H9 (cell line): Measurements from ENCODE around the gene ARSJ. TPM values are rescaled to one million over a fixed set of nuclear protein-coding genes. Genes with fewer than 3 reads are reported as not detected.

Experiments used
- DNase-seq: peaks from one replicate; pipeline ENCODE4 v3.0.0-alpha.2; 2017
- H2AFZ ChIP-seq: one replicate; pipeline ENCODE4 v1.6.1; 2013; ENCODE audit warnings: mild to moderate bottlenecking, low read length, control low read depth, moderate library complexity
- H2AK5ac ChIP-seq: 2 replicates; pipeline ENCODE4 v1.6.1; 2013; ENCODE audit warnings: low read length, control low read depth, mixed read lengths; ENCODE audit not compliant: insufficient read length
- H2BK120ac ChIP-seq: one replicate; pipeline ENCODE4 v1.6.1; 2013; ENCODE audit warnings: low read depth, mild to moderate bottlenecking, low read length, control low read depth, inconsistent platforms; ENCODE audit not compliant: poor library complexity, severe bottlenecking
- H2BK12ac ChIP-seq: 2 replicates; pipeline ENCODE4 v1.6.1; 2013; ENCODE audit warnings: low read length, control low read depth, mixed read lengths, low read depth; ENCODE audit not compliant: insufficient read length
- H2BK15ac ChIP-seq: 2 replicates; pipeline ENCODE4 v1.6.1; 2013; ENCODE audit warnings: low read depth, low read length, control low read depth
- H2BK20ac ChIP-seq: one replicate; pipeline ENCODE4 v1.6.1; 2013; ENCODE audit warnings: low read depth, mild to moderate bottlenecking, low read length, control low read depth, inconsistent platforms; ENCODE audit not compliant: poor library complexity, severe bottlenecking
- H2BK5ac ChIP-seq: 2 replicates; pipeline ENCODE4 v1.6.1; 2013; ENCODE audit warnings: low read length, control low read depth, mixed read lengths; ENCODE audit not compliant: insufficient read length
- H3K14ac ChIP-seq: 2 replicates; pipeline ENCODE4 v1.6.1; 2013; ENCODE audit warnings: low read length, control low read depth; ENCODE audit not compliant: insufficient read depth
- H3K18ac ChIP-seq: 2 replicates; pipeline ENCODE4 v1.6.1; 2013; ENCODE audit warnings: low read depth, mild to moderate bottlenecking, mixed read lengths, low read length, control low read depth; ENCODE audit not compliant: insufficient read length
- H3K23ac ChIP-seq: 2 replicates; pipeline ENCODE4 v1.6.1; 2013; ENCODE audit warnings: low read length, control low read depth, mixed read lengths, low read depth; ENCODE audit not compliant: insufficient read length
- H3K23me2 ChIP-seq: 2 replicates; pipeline ENCODE4 v1.6.1; 2013; ENCODE audit warnings: low read depth, mild to moderate bottlenecking, mixed read lengths, low read length, control low read depth; ENCODE audit not compliant: insufficient read length, poor library complexity, severe bottlenecking
- H3K27ac ChIP-seq: 2 replicates; pipeline ENCODE4 v1.5.1; 2013; ENCODE audit warnings: low read length, control low read depth, mixed read lengths, low read depth; ENCODE audit not compliant: insufficient read length
- H3K27me3 ChIP-seq: 2 replicates; pipeline ENCODE4 v1.6.1; 2013; ENCODE audit warnings: low read length, control low read depth, inconsistent platforms; ENCODE audit not compliant: insufficient read depth
- H3K4ac ChIP-seq: 2 replicates; pipeline ENCODE4 v1.6.1; 2013; ENCODE audit warnings: low read depth, mild to moderate bottlenecking, control low read depth, inconsistent platforms, low read length, moderate library complexity
- H3K4me1 ChIP-seq: 2 replicates; pipeline ENCODE4 v1.6.1; 2013; ENCODE audit warnings: low read length, control low read depth, inconsistent platforms; ENCODE audit not compliant: insufficient read depth
- H3K4me2 ChIP-seq: 2 replicates; pipeline ENCODE4 v1.6.1; 2013; ENCODE audit warnings: low read length, control low read depth, mixed read lengths; ENCODE audit not compliant: insufficient read length, insufficient read depth
- H3K56ac ChIP-seq: 2 replicates; pipeline ENCODE4 v1.6.1; 2013; ENCODE audit warnings: low read depth, mild to moderate bottlenecking, mixed read lengths, low read length, control low read depth; ENCODE audit not compliant: insufficient read length
- H3K79me1 ChIP-seq: 2 replicates; pipeline ENCODE4 v1.6.1; 2013; ENCODE audit warnings: low read depth, mild to moderate bottlenecking, moderate library complexity, low read length, control low read depth, inconsistent platforms; ENCODE audit not compliant: insufficient read depth, poor library complexity, severe bottlenecking
- H3K79me2 ChIP-seq: 2 replicates; pipeline ENCODE4 v1.6.1; 2013; ENCODE audit warnings: low read length, control low read depth, inconsistent platforms; ENCODE audit not compliant: insufficient read depth
- H3K9ac ChIP-seq: 2 replicates; pipeline ENCODE4 v1.6.1; 2013; ENCODE audit warnings: low read length, control low read depth, mixed read lengths; ENCODE audit not compliant: insufficient read length; ENCODE audit errors: extremely low read depth
- H3K9me3 ChIP-seq: one replicate; pipeline ENCODE4 v1.6.1; 2013; ENCODE audit warnings: low read depth, low read length, inconsistent platforms; ENCODE audit not compliant: control insufficient read depth
- H3T11ph ChIP-seq: one replicate; pipeline ENCODE4 v1.6.1; 2013; ENCODE audit warnings: mild to moderate bottlenecking, low read length, control low read depth, inconsistent platforms
- H4K20me1 ChIP-seq: one replicate; pipeline ENCODE4 v1.6.1; 2013; ENCODE audit not compliant: control insufficient read depth, insufficient read length, insufficient read depth
- H4K5ac ChIP-seq: 2 replicates; pipeline ENCODE4 v1.6.1; 2013; ENCODE audit warnings: low read depth, mild to moderate bottlenecking, mixed read lengths, low read length, control low read depth; ENCODE audit not compliant: insufficient read length
- H4K8ac ChIP-seq: replicated peaks from 2 replicates; pipeline ENCODE4 v1.6.1; 2013; ENCODE audit warnings: low read length, control low read depth, mixed read lengths, low read depth; ENCODE audit not compliant: insufficient read length
- H4K91ac ChIP-seq: 2 replicates; pipeline ENCODE4 v1.6.1; 2013; ENCODE audit warnings: low read depth, mild to moderate bottlenecking, moderate library complexity, mixed read lengths, low read length, control low read depth; ENCODE audit not compliant: insufficient read length
- H3K27ac Mint-ChIP-seq, 3 experiments: 2 replicates in 2 of 3; 3 replicates in 1 of 3; pipeline ENCODE4 v1.8.0; 2020 to 2021; ENCODE audit warnings: mixed read lengths in 3 of 3, mild to moderate bottlenecking in 1 of 3, moderate library complexity in 1 of 3
- H3K27me3 Mint-ChIP-seq: 2 replicates; pipeline ENCODE4 v1.8.0; 2021; ENCODE audit warnings: low read depth, mild to moderate bottlenecking, moderate library complexity, mixed read lengths
- H3K36me3 Mint-ChIP-seq, 3 experiments: 2 replicates in 2 of 3; 3 replicates in 1 of 3; pipeline ENCODE4 v1.8.0; 2020 to 2021; ENCODE audit warnings: low read depth in 3 of 3, mixed read lengths in 3 of 3; ENCODE audit not compliant: insufficient read depth in 1 of 3
- H3K4me1 Mint-ChIP-seq, 2 experiments: 2 replicates each; pipeline ENCODE4 v1.8.0; 2020; ENCODE audit warnings: mixed read lengths in 2 of 2
- H3K4me3 Mint-ChIP-seq, 2 experiments: 2 replicates in 1 of 2; 3 replicates in 1 of 2; pipeline ENCODE4 v1.8.0; 2020 to 2021; ENCODE audit warnings: mild to moderate bottlenecking in 2 of 2, mixed read lengths in 2 of 2, moderate library complexity in 1 of 2
- H3K9me3 Mint-ChIP-seq, 2 experiments: 2 replicates in 1 of 2; 3 replicates in 1 of 2; pipeline ENCODE4 v1.8.0; 2020; ENCODE audit warnings: mild to moderate bottlenecking in 2 of 2, mixed read lengths in 2 of 2, moderate library complexity in 1 of 2
- WGBS: extraction: QIAGEN DNeasy Blood & Tissue Kit; methylation state at CpG from one replicate; pipeline ENCODE4 v1.1.7; 2013; ENCODE audit warnings: missing lambda C conversion rate, low lambda C conversion rate, mixed read lengths; ENCODE audit not compliant: insufficient read length; ENCODE audit errors: extremely low coverage; 5-methylcytosine and 5-hydroxymethylcytosine counted together
- long read RNA-seq: library from polyadenylated mRNA; unstranded; transcript quantifications from one replicate; pipeline ENCODE4 v2.0.0, GENCODE V29; 2020
- total RNA-seq: library from RNA; stranded (reverse); gene quantifications from 2 replicates; pipeline ENCODE4 v1.2.1, GENCODE V29; 2021
- TF ChIP-seq, protein P1 (sequence below): fragments of 200-600 bp; sonication (generic); conservative IDR thresholded peaks from 3 replicates; pipeline ENCODE4 v1.8.0; 2021; ENCODE audit warnings: antibody characterized with exemption, mild to moderate bottlenecking

ARSJ gene
- 0.57 and 1.1 TPM in 2 replicates for total RNA-seq
- long read RNA-seq, full-length matches to known transcripts = 1 of 11 reads
- long read RNA-seq, partial matches to known transcripts = 4 of 11 reads
- long read RNA-seq, other reads (novel, unspliced or antisense) = 6 of 11 reads

- no peak within 1 kb of the TSS for H4K8ac ChIP-seq
- H3K4me1 ChIP-seq = peaks cover 4% of the 10 kb centered on the region; the same call in 1 of the 2 replicates
- peak within 1 kb of the TSS; percentile 9 for H2AFZ ChIP-seq
- no CpG with 5 or more reads among the region's 50 CpGs for WGBS
- H2BK12ac ChIP-seq = no peak within 1 kb of the TSS
- H4K20me1 ChIP-seq = no peaks in the 10 kb centered on the region
- H3K4me3 Mint-ChIP-seq = peak within 1 kb of the TSS; percentile 89 to 94
- no peak within 1 kb of the TSS for H2BK120ac ChIP-seq
- TF ChIP-seq, protein P1, sequence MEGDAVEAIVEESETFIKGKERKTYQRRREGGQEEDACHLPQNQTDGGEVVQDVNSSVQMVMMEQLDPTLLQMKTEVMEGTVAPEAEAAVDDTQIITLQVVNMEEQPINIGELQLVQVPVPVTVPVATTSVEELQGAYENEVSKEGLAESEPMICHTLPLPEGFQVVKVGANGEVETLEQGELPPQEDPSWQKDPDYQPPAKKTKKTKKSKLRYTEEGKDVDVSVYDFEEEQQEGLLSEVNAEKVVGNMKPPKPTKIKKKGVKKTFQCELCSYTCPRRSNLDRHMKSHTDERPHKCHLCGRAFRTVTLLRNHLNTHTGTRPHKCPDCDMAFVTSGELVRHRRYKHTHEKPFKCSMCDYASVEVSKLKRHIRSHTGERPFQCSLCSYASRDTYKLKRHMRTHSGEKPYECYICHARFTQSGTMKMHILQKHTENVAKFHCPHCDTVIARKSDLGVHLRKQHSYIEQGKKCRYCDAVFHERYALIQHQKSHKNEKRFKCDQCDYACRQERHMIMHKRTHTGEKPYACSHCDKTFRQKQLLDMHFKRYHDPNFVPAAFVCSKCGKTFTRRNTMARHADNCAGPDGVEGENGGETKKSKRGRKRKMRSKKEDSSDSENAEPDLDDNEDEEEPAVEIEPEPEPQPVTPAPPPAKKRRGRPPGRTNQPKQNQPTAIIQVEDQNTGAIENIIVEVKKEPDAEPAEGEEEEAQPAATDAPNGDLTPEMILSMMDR = no peak; the same call in 2 of the 3 replicates
- H3K36me3 Mint-ChIP-seq = peaks cover 2 to 5% (median 3%) of the 10 kb centered on the region in 3 experiments; a peak in 4 of 7 replicates
- H3K27me3 ChIP-seq = no peaks in the 10 kb centered on the region
- H3K23me2 ChIP-seq = peaks cover 10% of the 10 kb centered on the region
- H4K91ac ChIP-seq = no peak within 1 kb of the TSS
- no peaks in the 10 kb centered on the region for H3K79me1 ChIP-seq
- H3K9me3 Mint-ChIP-seq = peaks cover 8 to 10% of the 10 kb centered on the region in 2 experiments
- peak within 1 kb of the TSS; percentile 64; the same call in 1 of the 2 replicates for H3K14ac ChIP-seq
- H2AK5ac ChIP-seq = no peak within 1 kb of the TSS
- H2BK20ac ChIP-seq = no peak within 1 kb of the TSS
- no peak within 1 kb of the TSS for H3K4ac ChIP-seq
- H3K23ac ChIP-seq = no peak within 1 kb of the TSS
- no peak within 1 kb of the TSS for H3K56ac ChIP-seq
- no peaks in the 10 kb centered on the region for H3K79me2 ChIP-seq
- peak within 1 kb of the TSS; percentile 27 for H3K9ac ChIP-seq
- peak within 1 kb of the TSS; percentile 7 to 86 (median 9); a peak in 6 of 7 replicates for H3K27ac Mint-ChIP-seq
- peaks cover 13 to 34% of the 10 kb centered on the region in 2 experiments for H3K4me1 Mint-ChIP-seq
- DNase-seq = peak; percentile 69
- no peaks in the 10 kb centered on the region for H3K9me3 ChIP-seq
- H3K18ac ChIP-seq = no peak within 1 kb of the TSS
- no peak within 1 kb of the TSS for H3K27ac ChIP-seq
- peak within 1 kb of the TSS; percentile 90 for H3K4me2 ChIP-seq
- no peak within 1 kb of the TSS for H3T11ph ChIP-seq
- H2BK15ac ChIP-seq = no peak within 1 kb of the TSS
- H4K5ac ChIP-seq = no peak within 1 kb of the TSS
- H2BK5ac ChIP-seq = no peak within 1 kb of the TSS
- peaks cover 28% of the 10 kb centered on the region for H3K27me3 Mint-ChIP-seq
Observed at GRCh38 chr4:113979148-113979904, at the start of gene ARSJ. Gene ARSJ (minus strand): TSS chr4:113979647. CDS start chr4:113978834, 813 bp downstream.
